HS-27A (cell line): ENCODE measurements around the gene BLTP1.
"Not testable (repeated sequence)": the region's sequence is repeated elsewhere in the genome, so short reads cannot be mapped to it uniquely, and the experiment has no call there.

Experiments
- DNase-seq: peaks from one replicate; pipeline ENCODE4 v3.0.0-alpha.2; 2012; ENCODE audit warnings: low read depth, missing footprints

Gene BLTP1

DNA sequence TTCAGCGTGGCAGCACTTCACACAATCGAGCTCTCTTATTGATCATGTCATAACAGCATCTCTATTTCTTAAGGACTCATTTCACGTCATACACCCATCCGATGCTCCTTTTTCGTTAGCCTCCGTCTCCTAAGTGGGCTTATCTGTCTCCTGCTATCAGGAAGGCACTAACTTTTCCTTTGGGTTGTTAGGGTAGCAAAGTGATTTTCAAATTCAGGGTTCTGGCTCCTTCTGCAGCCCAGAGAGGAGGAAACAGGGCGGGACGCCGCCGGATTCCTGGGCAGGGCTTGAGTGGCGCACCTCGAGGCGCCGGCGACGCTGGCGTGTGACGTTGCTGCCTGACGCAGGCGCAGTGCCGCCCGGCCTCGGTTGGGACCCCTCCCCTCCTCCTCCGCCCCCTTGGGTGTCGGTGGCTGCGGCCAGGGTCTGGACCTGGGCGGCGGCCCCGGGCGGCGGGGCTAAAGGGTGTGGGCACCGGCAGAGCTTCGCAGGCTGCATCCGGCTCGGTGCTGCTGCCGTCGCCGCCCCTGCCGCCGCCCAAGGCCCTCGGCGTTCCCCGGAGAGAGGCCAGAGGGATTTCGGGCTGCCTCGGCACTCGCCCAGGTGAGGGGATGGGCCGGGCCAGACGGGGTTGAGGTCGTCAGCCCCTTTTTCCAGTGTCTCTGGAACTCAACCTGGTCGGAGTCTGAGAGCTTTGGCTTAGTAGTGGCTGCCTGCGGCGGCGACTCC is at the start of gene BLTP1:
Gene BLTP1 (plus strand): TSS at position 350 of the 729 bp plus-strand sequence. CDS start 18,317 bp downstream, outside the sequence.
- DNase-seq = peak; percentile 31

GRCh38 chr4:122104184-122104583 is 47.9 kb upstream of the BLTP1 start:
- DNase-seq = no peak

DNA sequence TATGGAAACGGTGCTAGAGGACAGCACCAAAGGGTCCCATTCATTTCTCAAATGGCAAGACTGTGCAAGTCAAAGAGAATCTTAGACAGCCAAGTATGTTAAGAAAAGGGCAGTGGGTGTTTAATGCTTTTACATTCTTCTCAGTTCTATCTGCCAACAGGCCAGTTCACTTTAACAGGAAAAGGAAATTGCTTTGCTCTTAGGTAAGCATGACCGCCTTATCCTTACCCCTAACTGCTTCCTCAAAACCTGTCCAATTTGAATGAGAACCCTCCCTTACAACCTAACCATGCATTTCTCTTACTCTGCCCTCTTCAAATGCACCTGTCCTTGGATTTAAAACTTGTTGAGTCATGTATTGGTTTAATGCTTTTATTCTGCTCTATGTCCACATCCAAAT is 44.5 kb upstream of the BLTP1 start:
- DNase-seq = no peak

- not testable (repeated sequence) for DNase-seq
Observed at GRCh38 chr4:122110304-122110703, 41.8 kb upstream of the BLTP1 start.

GRCh38 chr4:122117743-122118142 is 34.4 kb upstream of the BLTP1 start:
- no peak for DNase-seq

DNA sequence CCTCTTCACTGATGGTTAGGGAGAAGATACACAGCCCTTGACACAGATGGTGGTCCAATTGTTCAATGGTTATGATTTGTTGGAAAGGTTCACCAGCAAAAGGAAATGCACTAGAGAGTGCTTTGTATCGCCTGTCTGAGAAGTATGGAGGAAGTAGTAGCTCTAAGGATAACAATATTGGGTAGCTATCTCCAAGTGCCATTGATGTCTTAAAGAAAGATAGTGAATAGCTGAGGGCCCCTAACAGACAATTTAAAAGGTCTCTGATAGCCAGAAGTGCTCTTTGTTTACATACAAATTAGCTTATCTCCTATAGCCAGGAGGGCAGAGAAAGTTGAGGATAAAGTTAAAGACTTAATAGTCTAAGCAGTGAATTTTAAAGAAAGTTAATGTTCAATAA is 33.9 kb upstream of the BLTP1 start:
- no peak for DNase-seq

DNA sequence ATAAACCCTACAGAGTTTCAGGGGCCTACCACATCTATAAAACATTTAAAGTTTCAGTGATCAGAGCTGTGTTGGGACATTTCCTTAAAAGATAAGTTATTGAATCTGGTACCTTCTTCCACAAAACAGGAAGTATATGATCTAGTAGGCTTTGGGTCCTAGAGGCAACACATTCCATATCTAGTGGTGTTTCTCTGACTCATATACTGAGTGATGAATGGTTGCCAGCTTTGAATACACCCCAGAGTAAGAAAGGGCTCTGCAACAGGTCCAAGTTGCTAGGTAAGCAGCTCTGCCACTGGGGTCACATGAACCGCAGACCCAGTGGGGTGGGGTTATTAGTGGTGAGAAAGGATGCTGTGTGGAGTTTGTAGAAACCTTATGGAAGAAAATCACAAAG is 32.4 kb upstream of the BLTP1 start:
- no peak for DNase-seq

GRCh38 chr4:122121593-122121992 is 30.5 kb upstream of the BLTP1 start:
- DNase-seq = no peak

DNA sequence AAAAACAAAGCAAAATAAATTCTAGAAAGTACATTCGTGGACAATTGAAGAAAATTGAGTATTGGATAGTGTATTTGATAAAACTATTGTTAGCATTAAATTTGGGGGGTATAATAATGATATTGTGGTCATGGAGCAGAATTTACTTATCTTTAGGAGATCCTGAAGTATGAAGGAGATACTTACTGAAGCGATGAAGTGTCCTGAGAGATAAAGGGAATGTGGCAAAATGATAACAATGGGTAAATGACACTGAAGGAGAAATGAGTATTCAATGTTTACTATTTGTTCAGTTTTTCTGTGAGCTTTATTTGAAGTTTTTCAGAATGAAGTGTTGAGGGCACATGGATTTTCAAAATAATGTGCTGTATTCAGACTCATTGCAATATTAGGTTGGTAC is 30.0 kb upstream of the BLTP1 start:
- DNase-seq = no peak

DNA sequence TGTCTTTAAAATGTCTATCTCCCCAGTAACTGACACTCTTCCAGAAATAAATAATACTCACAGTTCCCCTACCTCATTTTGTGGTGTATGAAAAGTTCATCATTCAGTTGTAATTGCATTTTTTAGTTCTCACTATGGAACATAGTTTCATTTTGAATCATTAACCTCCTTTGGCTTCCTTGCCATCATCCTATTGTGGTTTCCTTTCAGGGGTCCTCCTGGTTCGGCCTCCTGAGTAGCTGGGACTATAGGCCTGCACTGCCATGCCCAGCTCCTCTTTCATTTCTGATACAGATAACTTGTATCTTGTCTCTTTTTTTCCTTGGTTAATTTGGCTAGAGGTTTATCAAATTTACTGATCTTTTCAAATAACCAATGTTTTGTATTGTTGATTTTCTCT is 23.1 kb upstream of the BLTP1 start:
- DNase-seq = no peak

- DNase-seq = no peak
Observed at GRCh38 chr4:122131562-122132157, 20.5 kb upstream of the BLTP1 start.

GRCh38 chr4:122132891-122133290 is 19.2 kb upstream of the BLTP1 start:
- no peak for DNase-seq

DNA sequence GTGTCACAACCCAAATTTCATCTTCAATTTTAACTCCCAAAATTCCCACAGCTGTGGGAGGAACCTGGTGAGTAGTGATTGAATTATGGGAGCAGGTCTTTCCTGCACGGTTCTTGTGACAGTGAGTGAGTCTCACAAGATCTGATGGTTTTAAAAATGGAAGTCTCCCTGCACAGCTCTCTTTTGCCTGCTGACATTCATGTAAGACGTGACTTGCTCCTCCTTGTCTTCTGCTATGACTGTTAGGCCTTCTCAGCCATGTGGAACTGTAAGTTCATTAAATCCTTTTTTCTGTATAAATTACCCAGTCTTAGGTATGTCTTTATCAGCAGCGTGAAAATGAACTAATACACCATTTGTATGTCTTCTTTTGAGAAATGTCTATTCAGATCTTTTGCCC is 13.0 kb upstream of the BLTP1 start:
- no peak for DNase-seq

- DNase-seq = no peak
Observed at GRCh38 chr4:122140834-122141233, 11.3 kb upstream of the BLTP1 start.

- DNase-seq = no peak
Observed at GRCh38 chr4:122142687-122143086, 9.4 kb upstream of the BLTP1 start.

DNA sequence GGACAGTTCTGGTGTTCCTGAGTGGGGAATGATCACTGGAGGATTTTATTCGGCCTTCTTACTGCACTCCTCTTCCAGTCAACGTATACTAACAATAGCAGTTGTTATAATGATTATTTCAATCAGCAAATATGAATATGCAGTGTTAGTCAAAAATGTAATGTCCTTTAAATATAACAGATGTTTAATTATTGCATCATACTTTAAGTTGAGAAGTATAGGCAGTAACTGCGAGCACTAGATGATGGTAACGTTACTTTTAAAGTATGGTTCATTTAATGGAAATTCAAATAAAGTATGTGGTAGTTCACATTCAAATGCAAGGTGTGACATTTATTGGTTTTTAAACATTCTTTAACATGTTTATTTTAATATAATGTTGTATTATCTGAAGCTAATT is 5.5 kb upstream of the BLTP1 start:
- DNase-seq = no peak

DNA sequence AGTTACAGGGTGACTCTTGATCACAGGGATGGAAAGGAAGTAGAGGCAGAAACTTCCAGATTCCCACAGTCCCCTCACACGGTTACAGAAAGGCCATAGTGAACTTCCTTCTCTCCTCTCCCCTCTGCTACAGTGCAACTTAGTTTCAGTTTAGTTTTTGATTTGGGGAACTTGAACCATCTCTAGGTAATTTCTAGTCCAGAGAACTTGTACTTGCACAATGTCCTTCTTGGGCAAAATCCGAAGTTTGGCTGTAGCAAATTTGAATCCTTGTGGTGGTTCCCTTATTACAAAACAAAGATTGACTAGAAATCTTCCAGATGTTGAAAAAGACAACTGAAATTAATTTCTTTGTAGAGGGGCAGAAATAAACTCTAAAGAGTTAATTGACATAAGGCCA is 1.2 kb upstream of the BLTP1 start:
- DNase-seq = no peak

- DNase-seq = no peak
Observed at GRCh38 chr4:122152711-122153226, 638 bp downstream of the BLTP1 start.

- no peak for DNase-seq
Observed at GRCh38 chr4:122156819-122157218, 4.7 kb downstream of the BLTP1 start.

GRCh38 chr4:122163301-122163700 is 11.2 kb downstream of the BLTP1 start:
- DNase-seq = no peak

GRCh38 chr4:122163767-122164166 is 11.6 kb downstream of the BLTP1 start:
- DNase-seq = no peak

DNA sequence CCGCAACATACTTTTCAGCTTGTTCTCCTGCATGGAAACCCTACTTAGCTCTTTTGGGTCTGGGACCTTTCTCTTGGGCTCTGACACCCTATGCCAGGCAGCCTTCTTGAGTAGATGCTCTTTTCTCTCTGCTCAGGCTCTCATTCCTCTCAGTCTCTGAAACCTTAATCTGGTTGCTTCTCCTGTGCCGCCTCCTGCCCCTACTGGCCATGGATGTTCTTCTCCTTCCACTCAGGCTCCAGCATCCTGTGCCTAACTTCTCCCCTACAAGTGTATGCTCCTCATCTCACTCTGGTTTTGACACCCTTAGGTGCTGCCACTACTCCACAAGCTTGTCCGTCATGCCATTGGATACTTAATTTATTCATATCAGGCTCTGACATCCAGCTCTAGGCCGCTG is 15.2 kb downstream of the BLTP1 start:
- DNase-seq = no peak

GRCh38 chr4:122170775-122171174 is 18.6 kb downstream of the BLTP1 start:
- DNase-seq = no peak

DNA sequence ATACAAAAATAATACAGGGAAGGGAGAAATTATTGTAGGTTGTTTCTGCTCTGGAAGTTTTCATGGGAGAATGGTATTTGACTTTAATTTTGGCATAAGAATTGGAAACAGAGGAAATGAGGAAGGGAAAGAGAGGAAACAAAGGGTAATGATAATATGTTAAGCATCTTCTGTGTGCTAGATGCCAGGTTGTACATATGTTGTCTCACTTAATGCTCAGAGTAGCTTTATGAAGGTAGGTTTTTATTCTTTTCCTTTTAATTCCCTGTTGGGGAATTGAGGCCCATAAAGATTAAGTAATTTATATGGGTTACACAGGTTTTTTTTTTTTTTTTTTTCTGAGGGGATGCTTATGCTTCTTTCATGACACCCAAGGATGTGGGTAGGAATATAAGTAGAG is 19.2 kb downstream of the BLTP1 start:
- no peak for DNase-seq
